Activated B cell treated with CpG ODN at 0.5 μM for 24 hours (primary cell): ENCODE results near the gene DCAF4. TPM values are rescaled to one million over a fixed set of nuclear protein-coding genes. Genes with fewer than 3 reads are reported as not detected.
"Not testable (repeated sequence)": the region's sequence is repeated elsewhere in the genome, so short reads cannot be mapped to it uniquely, and the experiment has no call there.

Source experiments
- ATAC-seq: fragments of 200-7000 bp; cut with Tn5 transposase; one replicate; pipeline ENCODE4 v1.10.0; 2021; ENCODE audit warnings: low read depth, mild to moderate bottlenecking, moderate library complexity
- CTCF ChIA-PET: fragments of 350-600 bp; sonication (Branson Sonifier 250); formaldehyde crosslinking; loops from one replicate; lab custom pipeline; 2021; ENCODE audit warnings: antibody characterized with exemption; lab: Charles Lee
- POLR2A ChIA-PET: fragments of 350-600 bp; sonication (Branson Sonifier 250); formaldehyde crosslinking; loops from one replicate; lab custom pipeline; 2021; ENCODE audit warnings: antibody characterized with exemption; lab: Charles Lee
- DNase-seq: peaks from one replicate; pipeline ENCODE4 v3.0.0; 2022
- H3K27ac Mint-ChIP-seq: one replicate; pipeline ENCODE4 v1.8.0; 2020; ENCODE audit warnings: mixed read lengths
- H3K27me3 Mint-ChIP-seq: one replicate; pipeline ENCODE4 v1.8.0; 2021; ENCODE audit warnings: mixed read lengths
- H3K36me3 Mint-ChIP-seq: one replicate; pipeline ENCODE4 v1.8.0; 2021; ENCODE audit warnings: low read depth, mixed read lengths
- H3K4me1 Mint-ChIP-seq: one replicate; pipeline ENCODE4 v1.8.0; 2021; ENCODE audit warnings: mixed read lengths
- H3K4me3 Mint-ChIP-seq: one replicate; pipeline ENCODE4 v1.8.0; 2020; ENCODE audit warnings: mild to moderate bottlenecking, mixed read lengths
- H3K9me3 Mint-ChIP-seq: one replicate; pipeline ENCODE4 v1.8.0; 2020; ENCODE audit warnings: mixed read lengths
- CTCF ChIP-seq: fragments of 200-600 bp; IDR thresholded peaks from one replicate; pipeline ENCODE4 v1.8.0; 2022; ENCODE audit warnings: antibody characterized with exemption, mild to moderate bottlenecking
- intact Hi-C: fragments of 100-400 bp; cut with micrococcal nuclease; formaldehyde crosslinking; loops from one replicate; pipeline ENCODE4 v1.15.1; 2024
- total RNA-seq: library from RNA; stranded (reverse); gene quantifications from 2 replicates; pipeline ENCODE4 v1.2.3, GENCODE V29; 2022

DCAF4 gene
- total RNA-seq, 1 donor from 2014 or later = 38.7 TPM

DNA sequence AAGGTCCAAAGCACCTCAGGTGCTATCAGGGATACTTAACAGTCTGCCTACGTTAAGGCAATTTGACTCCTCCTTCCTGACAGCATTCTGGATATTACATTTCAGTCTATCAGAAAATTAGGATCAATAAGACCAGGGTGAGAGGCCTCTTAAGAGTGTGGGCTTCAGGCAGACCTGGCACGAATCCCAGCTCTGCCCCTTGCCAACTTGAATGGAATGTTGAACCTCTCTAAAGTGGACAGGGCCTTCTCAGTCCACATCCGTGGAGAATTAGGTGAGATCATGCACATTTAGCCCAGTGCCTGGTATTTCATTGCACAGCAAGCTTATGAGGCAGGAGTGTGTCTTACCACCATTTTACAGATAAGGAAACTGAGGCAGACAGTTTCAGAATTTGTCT lies 25.9 kb downstream of the DCAF4 start:
- intact Hi-C loops = no loop called here
- Mint-ChIP-seq H3K27me3 (no peaks in the 10 kb centered on the region), H3K36me3 (peaks cover 69% of the 10 kb centered on the region), H3K27ac (no peak overlapping the region), H3K9me3 (no peaks in the 10 kb centered on the region), H3K4me1 (no peaks in the 10 kb centered on the region), H3K4me3 (no peak overlapping the region)
- no peak for DNase-seq
- TF ChIP-seq CTCF = no peak
- ChIA-PET POLR2A (interaction anchor here (1.2 kb wide), 1 partner anchor 10 kb away, joined by 3 read pairs; no protein-coding TSS in a partner anchor), CTCF (interaction anchor here (5.0 kb wide), 1 partner anchor 437 kb away, joined by 100 read pairs; no protein-coding TSS in a partner anchor)
- no peak for ATAC-seq

DNA sequence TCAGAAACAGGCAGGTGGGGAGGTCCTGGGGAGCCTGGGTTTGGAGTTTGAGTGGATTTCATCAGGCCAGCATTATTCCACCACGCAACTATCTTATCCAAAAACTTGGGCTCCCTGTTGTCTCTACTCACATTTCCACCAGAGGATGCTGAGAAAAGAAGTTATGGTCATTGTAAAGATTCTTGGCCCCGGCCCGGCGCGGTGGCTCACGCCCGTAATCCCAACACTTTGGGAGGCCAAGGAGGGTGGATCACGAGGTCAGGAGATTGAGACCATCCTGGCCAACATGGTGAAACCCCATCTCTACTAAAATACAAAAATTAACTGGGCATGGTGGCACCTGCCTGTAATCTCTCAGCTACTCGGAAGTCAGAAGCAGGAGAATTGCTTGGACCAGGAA lies 30.5 kb downstream of the DCAF4 start:
- H3K36me3 Mint-ChIP-seq = peaks cover 80% of the 10 kb centered on the region
- CTCF ChIA-PET, POLR2A ChIA-PET, intact Hi-C loops, H3K9me3 Mint-ChIP-seq, H3K27ac Mint-ChIP-seq, H3K27me3 Mint-ChIP-seq, ATAC-seq, H3K4me3 Mint-ChIP-seq, H3K4me1 Mint-ChIP-seq, DNase-seq: not testable (repeated sequence)

DNA sequence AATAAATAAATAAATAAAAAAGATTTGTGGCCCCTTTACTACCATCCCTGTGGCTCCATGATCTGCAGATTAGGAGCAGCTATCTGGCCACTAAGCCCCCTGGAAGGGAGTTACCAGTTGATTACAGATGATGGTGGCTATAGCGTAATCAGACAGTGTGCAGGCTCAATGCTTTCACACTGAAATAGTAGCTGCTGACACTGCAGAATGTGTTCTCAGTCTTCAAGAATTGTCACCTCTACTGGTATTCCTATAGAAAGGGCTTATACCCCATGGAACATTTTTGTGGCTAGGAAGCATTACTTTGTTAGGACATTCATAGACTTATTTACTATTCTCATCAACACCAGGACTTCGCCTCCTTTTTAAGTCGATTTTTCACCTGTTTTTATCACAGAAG lies 30.9 kb downstream of the DCAF4 start:
- H3K4me3 Mint-ChIP-seq = no peak overlapping the region
- H3K4me1 Mint-ChIP-seq = no peaks in the 10 kb centered on the region
- TF ChIP-seq CTCF = no peak
- ATAC-seq = no peak
- no peaks in the 10 kb centered on the region for H3K27me3 Mint-ChIP-seq
- no peak overlapping the region for H3K27ac Mint-ChIP-seq
- DNase-seq = no peak
- no peaks in the 10 kb centered on the region for H3K9me3 Mint-ChIP-seq
- CTCF ChIA-PET = no interaction called here
- peaks cover 80% of the 10 kb centered on the region for H3K36me3 Mint-ChIP-seq
- intact Hi-C loops = no loop called here
- POLR2A ChIA-PET = no interaction called here

GRCh38 chr14:72958548-72958947 lies 32.3 kb downstream of the DCAF4 start:
- Mint-ChIP-seq H3K36me3 (peaks cover 88% of the 10 kb centered on the region), H3K27ac (no peak overlapping the region), H3K9me3 (no peaks in the 10 kb centered on the region), H3K4me3 (no peak overlapping the region), H3K4me1 (no peaks in the 10 kb centered on the region), H3K27me3 (no peaks in the 10 kb centered on the region)
- TF ChIP-seq CTCF = no peak
- intact Hi-C loops = no loop called here
- ChIA-PET CTCF (no interaction called here), POLR2A (no interaction called here)
- no peak for ATAC-seq
- no peak for DNase-seq

GRCh38 chr14:72961016-72961415 lies 34.8 kb downstream of the DCAF4 start:
- H3K36me3 Mint-ChIP-seq = peaks cover 78% of the 10 kb centered on the region
- H3K27ac Mint-ChIP-seq, ATAC-seq, H3K9me3 Mint-ChIP-seq, H3K27me3 Mint-ChIP-seq, DNase-seq, H3K4me1 Mint-ChIP-seq, POLR2A ChIA-PET, intact Hi-C loops, H3K4me3 Mint-ChIP-seq: not testable (repeated sequence)
- CTCF ChIA-PET = interaction anchor here (2.6 kb wide), 1 partner anchor 12 kb away, joined by 10 read pairs; no protein-coding TSS in a partner anchor

DNA sequence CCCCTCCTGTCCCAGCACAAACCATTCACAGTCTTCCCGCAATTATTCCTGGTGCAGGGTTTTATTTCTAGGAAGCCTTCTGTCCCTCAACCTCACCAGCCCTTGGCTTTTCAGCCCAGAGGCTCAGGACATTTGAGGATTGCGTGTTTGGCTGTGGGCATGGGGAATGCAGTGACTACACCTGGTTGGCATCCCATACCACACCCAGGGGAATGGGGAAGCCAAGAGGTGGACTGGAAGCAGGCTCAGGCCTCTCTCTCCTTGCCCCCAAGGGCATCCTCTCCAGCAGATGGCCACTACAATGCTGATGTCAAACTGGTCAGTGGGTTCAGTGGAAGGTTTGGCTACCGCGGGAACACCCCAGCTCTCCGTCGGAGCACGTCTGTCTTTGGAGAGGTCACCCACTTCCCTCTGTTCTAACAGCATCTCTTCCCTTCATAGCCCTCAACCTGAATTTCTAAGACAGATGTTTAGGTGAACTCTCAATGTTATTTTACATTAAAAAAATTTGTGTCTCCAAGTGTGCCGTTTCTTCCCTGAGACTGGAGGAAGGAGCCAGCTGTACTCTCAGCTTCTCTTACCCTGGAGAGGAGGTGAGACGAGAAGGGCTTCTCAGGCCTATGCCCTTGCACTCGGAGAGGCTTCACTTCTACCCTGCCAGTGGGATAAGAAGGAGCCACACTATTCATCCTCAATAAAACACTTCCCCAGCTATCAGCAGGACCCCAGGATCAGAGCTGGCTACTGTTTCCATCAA lies 35.5 kb downstream of the DCAF4 start:
- DNase-seq (no peak), ATAC-seq (no peak)
- TF ChIP-seq CTCF = no peak
- ChIA-PET CTCF (interaction anchor here (2.6 kb wide), 1 partner anchor 13 kb away, joined by 10 read pairs; no protein-coding TSS in a partner anchor), POLR2A (interaction anchor here (0.6 kb wide), 1 partner anchor 10 kb away, joined by 3 read pairs; no protein-coding TSS in a partner anchor)
- Mint-ChIP-seq H3K27ac (no peak overlapping the region), H3K4me1 (no peaks in the 10 kb centered on the region), H3K9me3 (no peaks in the 10 kb centered on the region), H3K4me3 (no peak overlapping the region), H3K27me3 (no peaks in the 10 kb centered on the region), H3K36me3 (peaks cover 71% of the 10 kb centered on the region)
- intact Hi-C loops = no loop called here

GRCh38 chr14:72962336-72962754 lies 36.1 kb downstream of the DCAF4 start:
- peaks cover 70% of the 10 kb centered on the region for H3K36me3 Mint-ChIP-seq
- H3K4me1 Mint-ChIP-seq, H3K9me3 Mint-ChIP-seq, H3K4me3 Mint-ChIP-seq, H3K27me3 Mint-ChIP-seq, intact Hi-C loops, ATAC-seq, DNase-seq, H3K27ac Mint-ChIP-seq: not testable (repeated sequence)
- POLR2A ChIA-PET = interaction anchor here (0.6 kb wide), 1 partner anchor 11 kb away, joined by 3 read pairs; no protein-coding TSS in a partner anchor
- CTCF ChIA-PET = interaction anchor here (2.6 kb wide), 1 partner anchor 14 kb away, joined by 10 read pairs; no protein-coding TSS in a partner anchor
